Right cardiac atrium (tissue), 5 donors: ENCODE measurements around the gene ANKS1A. TPM values are rescaled to one million over a fixed set of nuclear protein-coding genes. Genes with fewer than 3 reads are reported as not detected.

Source experiments
- ATAC-seq, 2 donors: fragments of 200-7000 bp; cut with Tn5 transposase; one replicate each; pipeline versions ENCODE4 v1.8.0 to v1.9.1; 2020; ENCODE audit warnings: moderate library complexity in 2 of 2, mild to moderate bottlenecking in 1 of 2
- DNase-seq, 3 donors: peaks; one replicate each; pipeline ENCODE4 v3.0.0-alpha.2; 2020
- H3K27ac ChIP-seq: one replicate; pipeline ENCODE4 v1.5.1; 2013; ENCODE audit warnings: mild to moderate bottlenecking, low read length, control low read depth, moderate library complexity
- H3K27me3 ChIP-seq: one replicate; pipeline ENCODE4 v1.6.1; 2013; ENCODE audit not compliant: control insufficient read depth, insufficient read depth
- H3K4me1 ChIP-seq: one replicate; pipeline ENCODE4 v1.6.1; 2013; ENCODE audit warnings: low read length; ENCODE audit not compliant: control insufficient read depth, insufficient read depth
- H3K4me3 ChIP-seq: one replicate; pipeline ENCODE4 v1.5.1; 2013; ENCODE audit warnings: low read length, control low read depth
- H3K9me3 ChIP-seq: one replicate; pipeline ENCODE4 v1.6.1; 2013; ENCODE audit warnings: low read length; ENCODE audit not compliant: control insufficient read depth
- WGBS: extraction: QIAGEN DNeasy Blood & Tissue Kit; methylation state at CpG from one replicate; pipeline ENCODE4 v1.1.7; 2013; 5-methylcytosine and 5-hydroxymethylcytosine counted together
- intact Hi-C, 4 donors: fragments of 100-400 bp; cut with DNase I; formaldehyde crosslinking; loops; one replicate each; pipeline versions ENCODE4 v1.11.0 to v1.14.0; 2022 to 2023
- polyA plus RNA-seq: library from polyadenylated mRNA; stranded (reverse); fragments of 200-250 nt; gene quantifications from one replicate; pipeline ENCODE4 v1.2.3, GENCODE V29; 2013
- total RNA-seq, 4 donors: library from RNA; stranded (reverse); fragmentation: NEBNext Ultra II Directional; extraction: Animal tissue kit (Norgen Biotek cat#: 25700); gene quantifications; one replicate each; pipeline ENCODE4 v1.2.1, GENCODE V29; 2021
- donor health status: healthy with polysubstance abuse.
- donor health status: DM: no; HTN: yes; CAD: no.
- donor health status: DM: no; HTN: no; CAD: no.
- donor health status: DM: no; HTN: yes; CAD: no; lungs with severe emphysema.
- donor health status: DM: yes; HTN: yes; CAD: no.

The ANKS1A gene
- total and polyA plus RNA-seq, 5 donors, result 11.5 to 28.5 (median 27.1) TPM

GRCh38 chr6:34959224-34959623, 70.2 kb downstream of the ANKS1A start:
- peaks cover 17% of the 10 kb centered on the region for H3K4me1 ChIP-seq
- no peak for ATAC-seq
- intact Hi-C loops, result loop anchor here in 3 of 4 donors (5.0 to 10.0 kb wide), 2 partner anchors 54 to 72 kb away; partner anchors contain the start of genes ANKS1A (in 1 of the 3) and TAF11 (in 1 of the 3)
- no peak for DNase-seq
- H3K4me3 ChIP-seq, result no peak overlapping the region
- peak overlapping the region; percentile 42 for H3K27ac ChIP-seq
- H3K9me3 ChIP-seq, result no peaks in the 10 kb centered on the region
- H3K27me3 ChIP-seq, result no peaks in the 10 kb centered on the region

GRCh38 chr6:34961082-34961481, 72.0 kb downstream of the ANKS1A start:
- H3K4me1 ChIP-seq, result peaks cover 18% of the 10 kb centered on the region
- 53% methylated on average over 2 of the region's 2 CpGs for WGBS
- ATAC-seq (peak in 1 of 2 donors; percentile 43), DNase-seq (no peak)
- no peaks in the 10 kb centered on the region for H3K27me3 ChIP-seq
- no peak overlapping the region for H3K4me3 ChIP-seq
- H3K27ac ChIP-seq, result no peak overlapping the region
- no peaks in the 10 kb centered on the region for H3K9me3 ChIP-seq
- intact Hi-C loops, result no loop called here

- Histone ChIP-seq H3K27ac (no peak overlapping the region), H3K27me3 (no peaks in the 10 kb centered on the region), H3K4me3 (no peak overlapping the region), H3K4me1 (peaks cover 18% of the 10 kb centered on the region), H3K9me3 (no peaks in the 10 kb centered on the region)
- DNase-seq, result no peak
- intact Hi-C loops, result no loop called here
- no peak for ATAC-seq
- WGBS, result 80% methylated on average over 7 of the region's 7 CpGs
Observed at GRCh38 chr6:34961574-34961973, 72.5 kb downstream of the ANKS1A start.

GRCh38 chr6:34964564-34964963, 75.5 kb downstream of the ANKS1A start:
- no peaks in the 10 kb centered on the region for H3K9me3 ChIP-seq
- ATAC-seq (peak; percentile 35 to 59), DNase-seq (no peak)
- H3K4me3 ChIP-seq, result no peak overlapping the region
- intact Hi-C loops, result no loop called here
- H3K27ac ChIP-seq, result no peak overlapping the region
- peaks cover 13% of the 10 kb centered on the region for H3K4me1 ChIP-seq
- no peaks in the 10 kb centered on the region for H3K27me3 ChIP-seq
- 45% methylated on average over 3 of the region's 3 CpGs for WGBS

GRCh38 chr6:34967461-34967860, 78.4 kb downstream of the ANKS1A start:
- DNase-seq (no peak), ATAC-seq (no peak)
- Histone ChIP-seq H3K4me3 (no peak overlapping the region), H3K4me1 (peaks cover 2% of the 10 kb centered on the region), H3K9me3 (no peaks in the 10 kb centered on the region), H3K27me3 (no peaks in the 10 kb centered on the region), H3K27ac (no peak overlapping the region)
- intact Hi-C loops, result no loop called here
- 92% methylated on average over 3 of the region's 3 CpGs for WGBS

GRCh38 chr6:34969662-34970265, 80.7 kb downstream of the ANKS1A start:
- no peak for ATAC-seq
- intact Hi-C loops, result no loop called here
- DNase-seq, result no peak
- WGBS, result 93% methylated on average over 7 of the region's 7 CpGs
- Histone ChIP-seq H3K27me3 (no peaks in the 10 kb centered on the region), H3K9me3 (no peaks in the 10 kb centered on the region), H3K4me1 (no peaks in the 10 kb centered on the region), H3K4me3 (no peak overlapping the region), H3K27ac (no peak overlapping the region)

GRCh38 chr6:34970488-34970887, 81.4 kb downstream of the ANKS1A start:
- intact Hi-C loops, result no loop called here
- no peak for DNase-seq

GRCh38 chr6:34970957-34971356, 81.9 kb downstream of the ANKS1A start:
- no peaks in the 10 kb centered on the region for H3K4me1 ChIP-seq
- intact Hi-C loops, result no loop called here
- H3K27ac ChIP-seq, result no peak overlapping the region
- WGBS, result 70% methylated on average over 2 of the region's 2 CpGs
- H3K9me3 ChIP-seq, result no peaks in the 10 kb centered on the region
- H3K27me3 ChIP-seq, result no peaks in the 10 kb centered on the region
- H3K4me3 ChIP-seq, result no peak overlapping the region
- DNase-seq (no peak), ATAC-seq (no peak)

More at GRCh38 chr6:34970488-34970887, 81.4 kb downstream of the ANKS1A start:
- no peak for ATAC-seq
- no peak overlapping the region for H3K4me3 ChIP-seq
- H3K9me3 ChIP-seq, result no peaks in the 10 kb centered on the region
- no peaks in the 10 kb centered on the region for H3K4me1 ChIP-seq
- H3K27me3 ChIP-seq, result no peaks in the 10 kb centered on the region
- H3K27ac ChIP-seq, result no peak overlapping the region
- 94% methylated on average over 3 of the region's 3 CpGs for WGBS

- DNase-seq (no peak), ATAC-seq (no peak)
- H3K4me1 ChIP-seq, result no peaks in the 10 kb centered on the region
- intact Hi-C loops, result no loop called here
- H3K9me3 ChIP-seq, result no peaks in the 10 kb centered on the region
- no peak overlapping the region for H3K27ac ChIP-seq
- H3K27me3 ChIP-seq, result no peaks in the 10 kb centered on the region
- H3K4me3 ChIP-seq, result no peak overlapping the region
- WGBS, result no CpG with 5 or more reads among the region's 2 CpGs
Observed at GRCh38 chr6:34973547-34974248, 84.6 kb downstream of the ANKS1A start.

GRCh38 chr6:34974249-34974642, 85.2 kb downstream of the ANKS1A start:
- Histone ChIP-seq H3K4me1 (no peaks in the 10 kb centered on the region), H3K9me3 (no peaks in the 10 kb centered on the region), H3K4me3 (no peak overlapping the region), H3K27ac (no peak overlapping the region), H3K27me3 (no peaks in the 10 kb centered on the region)
- WGBS, result no CpG with 5 or more reads among the region's 1 CpG
- ATAC-seq (no peak), DNase-seq (no peak)
- intact Hi-C loops, result no loop called here

- H3K27ac ChIP-seq, result no peak overlapping the region
- H3K4me3 ChIP-seq, result no peak overlapping the region
- DNase-seq (no peak), ATAC-seq (no peak)
- WGBS, result 99% methylated on average over 2 of the region's 2 CpGs
- intact Hi-C loops, result no loop called here
- no peaks in the 10 kb centered on the region for H3K27me3 ChIP-seq
- peaks cover 2% of the 10 kb centered on the region for H3K4me1 ChIP-seq
- no peaks in the 10 kb centered on the region for H3K9me3 ChIP-seq
Observed at GRCh38 chr6:34976239-34976638, 87.2 kb downstream of the ANKS1A start.
